ENCODE data around the gene LAT.
"Not testable (repeated sequence)": the region's sequence is repeated elsewhere in the genome, so short reads cannot be mapped to it uniquely, and the experiment has no call there.

The LAT gene

GRCh38 chr16:28984619-28985135 lies at the start of gene LAT:
Gene LAT, plus strand, starts transcription at chr16:28985052. Its CDS starts 366 bp downstream, at chr16:28985418.
- DNase-seq, result no peak

GRCh38 chr16:28935346-28935745 lies 49.5 kb upstream of the LAT start:
- DNase-seq, result no peak

DNA sequence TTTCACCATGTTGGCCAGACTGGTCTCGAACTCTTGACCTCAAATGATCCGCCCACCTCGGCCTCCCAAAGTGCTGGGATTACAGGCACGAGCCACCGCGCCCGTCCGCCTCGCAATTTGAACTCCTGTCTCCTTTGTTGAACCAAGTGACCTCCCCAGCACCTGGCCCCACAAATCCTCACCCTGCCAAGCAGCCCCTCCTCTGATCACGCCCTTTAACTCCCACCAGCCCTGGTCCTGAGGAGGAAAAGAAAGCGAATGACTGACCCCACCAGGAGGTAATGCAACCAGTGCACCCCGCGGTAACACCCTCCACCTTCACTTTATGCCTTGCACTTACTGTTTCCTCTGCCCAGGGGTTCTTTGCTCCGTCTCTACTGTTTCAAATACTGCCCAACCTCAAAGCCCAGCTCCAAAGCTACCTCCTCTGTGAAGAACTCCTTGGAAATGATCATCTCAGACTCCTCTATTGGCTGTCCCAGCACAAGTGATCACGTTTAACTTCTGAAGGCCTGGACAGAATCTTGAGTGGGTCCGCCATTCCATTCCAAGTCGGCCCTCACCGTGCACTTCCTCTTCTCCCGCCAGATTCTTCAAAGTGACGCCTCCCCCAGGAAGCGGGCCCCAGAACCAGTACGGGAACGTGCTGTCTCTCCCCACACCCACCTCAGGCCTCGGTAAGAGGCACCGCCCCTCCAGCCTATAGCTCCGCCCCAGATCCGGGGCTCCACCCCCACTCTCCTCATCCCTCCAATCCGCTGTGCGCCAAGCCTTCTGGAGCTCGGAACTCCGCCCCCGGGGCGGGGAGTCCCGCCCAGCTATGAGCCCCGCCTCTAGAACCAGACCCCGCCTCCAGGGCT lies 48.7 kb upstream of the LAT start:
- peak in 1 of 2 experiments; percentile 31 for DNase-seq

GRCh38 chr16:28936784-28937155 lies 48.1 kb upstream of the LAT start:
- no peak for DNase-seq

DNA sequence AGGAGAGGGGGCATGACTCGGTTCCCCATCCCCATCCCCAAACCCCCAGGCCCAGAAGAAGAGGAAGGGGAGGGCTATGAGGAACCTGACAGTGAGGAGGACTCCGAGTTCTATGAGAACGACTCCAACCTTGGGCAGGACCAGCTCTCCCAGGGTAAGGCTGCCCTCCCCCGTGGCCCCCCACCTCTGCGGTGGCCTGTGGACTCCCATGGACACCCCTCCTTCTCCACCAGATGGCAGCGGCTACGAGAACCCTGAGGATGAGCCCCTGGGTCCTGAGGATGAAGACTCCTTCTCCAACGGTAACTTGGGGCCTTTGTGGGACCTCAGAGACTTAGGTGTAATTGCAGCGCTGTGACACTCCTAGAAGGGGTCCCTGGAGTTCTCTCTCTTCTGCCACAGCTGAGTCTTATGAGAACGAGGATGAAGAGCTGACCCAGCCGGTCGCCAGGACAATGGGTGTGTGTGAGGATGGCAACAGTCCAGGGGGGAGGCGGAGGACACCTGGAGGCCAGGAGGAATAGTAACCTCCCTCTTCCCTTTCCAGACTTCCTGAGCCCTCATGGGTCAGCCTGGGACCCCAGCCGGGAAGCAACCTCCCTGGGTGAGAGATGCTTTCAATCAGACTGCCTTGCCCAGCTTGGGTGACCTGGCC lies 47.5 kb upstream of the LAT start:
- no peak for DNase-seq

DNA sequence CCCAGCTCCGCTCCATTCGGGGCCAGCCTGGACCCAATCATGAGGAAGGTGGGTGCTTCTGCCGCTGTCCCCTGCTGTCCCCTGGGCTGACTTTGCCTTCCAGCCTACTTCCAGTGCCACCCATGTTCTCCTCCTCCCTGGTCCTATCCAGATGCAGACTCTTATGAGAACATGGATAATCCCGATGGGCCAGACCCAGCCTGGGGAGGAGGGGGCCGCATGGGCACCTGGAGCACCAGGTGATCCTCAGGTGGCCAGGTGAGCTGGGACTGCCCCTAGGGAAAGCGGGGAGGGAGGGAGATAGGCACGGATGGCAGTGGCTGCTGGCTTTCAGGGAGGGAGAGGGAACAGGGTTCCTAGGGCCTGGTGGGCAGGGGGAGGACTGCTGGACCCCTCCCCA lies 46.1 kb upstream of the LAT start:
- DNase-seq, result no peak

DNA sequence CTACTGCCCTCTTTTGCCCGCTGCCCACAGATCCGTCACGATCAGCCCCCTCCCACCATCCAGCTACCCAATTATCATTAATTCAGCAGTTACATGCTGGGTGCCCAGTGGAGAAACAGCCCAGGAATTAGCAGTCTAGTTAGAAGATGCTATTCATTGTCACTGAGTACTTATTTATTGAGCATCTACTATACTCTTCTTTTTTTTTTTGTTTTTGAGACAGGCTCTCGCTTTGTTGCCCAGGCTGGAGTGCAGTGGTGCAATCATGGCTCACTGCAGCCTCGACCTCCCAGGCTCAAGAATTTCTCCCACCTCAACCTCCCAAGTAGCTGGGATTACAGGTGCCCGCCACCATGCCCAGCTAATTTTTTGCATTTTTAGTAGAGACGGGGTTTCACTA lies 45.0 kb upstream of the LAT start:
- DNase-seq, result not testable (repeated sequence)

GRCh38 chr16:28943281-28943680 lies 41.6 kb upstream of the LAT start:
- no peak for DNase-seq

GRCh38 chr16:28946681-28947080 lies 38.2 kb upstream of the LAT start:
- DNase-seq, result no peak

DNA sequence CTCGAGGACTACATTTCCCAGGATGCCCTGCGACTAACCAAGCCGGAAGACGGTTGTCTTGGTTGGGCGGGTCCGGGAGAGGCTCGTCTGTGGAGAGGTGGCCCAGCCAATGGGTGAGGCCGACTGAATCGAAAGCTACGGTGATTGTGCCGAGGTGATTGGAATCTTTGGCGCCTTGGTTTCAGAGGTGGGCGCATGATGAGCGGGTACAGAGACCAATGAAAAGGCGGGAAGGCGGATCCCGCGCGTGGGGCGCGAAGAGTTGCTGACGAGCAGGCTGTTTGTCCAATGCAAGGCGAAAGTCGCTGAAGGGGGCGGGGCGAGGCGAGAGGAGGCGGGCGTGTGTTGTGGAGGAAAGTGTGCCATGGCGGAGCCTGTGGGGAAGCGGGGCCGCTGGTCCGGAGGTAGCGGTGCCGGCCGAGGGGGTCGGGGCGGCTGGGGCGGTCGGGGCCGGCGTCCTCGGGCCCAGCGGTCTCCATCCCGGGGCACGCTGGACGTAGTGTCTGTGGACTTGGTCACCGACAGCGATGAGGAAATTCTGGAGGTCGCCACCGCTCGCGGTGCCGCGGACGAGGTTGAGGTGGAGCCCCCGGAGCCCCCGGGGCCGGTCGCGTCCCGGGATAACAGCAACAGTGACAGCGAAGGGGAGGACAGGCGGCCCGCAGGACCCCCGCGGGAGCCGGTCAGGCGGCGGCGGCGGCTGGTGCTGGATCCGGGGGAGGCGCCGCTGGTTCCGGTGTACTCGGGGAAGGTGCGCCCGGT lies 34.0 kb upstream of the LAT start, which contains the start of gene NFATC2IP:
NFATC2IP (plus strand) TSS at position 290 of the 762 bp plus-strand sequence; CDS start at position 365, 75 bp downstream.
- peak; percentile 96 to 98 for DNase-seq

GRCh38 chr16:28951410-28951943 lies 33.4 kb upstream of the LAT start:
- no peak for DNase-seq

GRCh38 chr16:28958216-28958615 lies 26.6 kb upstream of the LAT start:
- DNase-seq, result no peak

DNA sequence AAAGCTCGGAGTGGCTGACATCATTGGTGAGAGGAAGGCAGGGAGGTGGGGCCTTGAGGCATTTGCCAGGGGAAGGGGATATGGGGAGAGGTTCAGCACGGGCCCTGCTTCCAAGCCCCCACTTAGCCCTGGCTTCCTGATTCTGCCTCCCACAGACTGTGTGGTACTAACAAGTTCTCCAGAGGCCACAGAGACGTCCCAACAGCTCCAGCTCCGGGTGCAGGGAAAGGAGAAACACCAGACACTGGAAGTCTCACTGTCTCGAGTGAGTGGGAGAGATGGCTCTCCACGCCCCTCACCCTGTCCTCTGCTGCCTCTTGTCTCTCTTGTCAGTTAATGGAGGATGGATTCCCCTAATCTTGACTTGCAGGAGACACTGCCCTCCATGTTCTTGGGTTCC lies 26.0 kb upstream of the LAT start:
- DNase-seq, result no peak

DNA sequence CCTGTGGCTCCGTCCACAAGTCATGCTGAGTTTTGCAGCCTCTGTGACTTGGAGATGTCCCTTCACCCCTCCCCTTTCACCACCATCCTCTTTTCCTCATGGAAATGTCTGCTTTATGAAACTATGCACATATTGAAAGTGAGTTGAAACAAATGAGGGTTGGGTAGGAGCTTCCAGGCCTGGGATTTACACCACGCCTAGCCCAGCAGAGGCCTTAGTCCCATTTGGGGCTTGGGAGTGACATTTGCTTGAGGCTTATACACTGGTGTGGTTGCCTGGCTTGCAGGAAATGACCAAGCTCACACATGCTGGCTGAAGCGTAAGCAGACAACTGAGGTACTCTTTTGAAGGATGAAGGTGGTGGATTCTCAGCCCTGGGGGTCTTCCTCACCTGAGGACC lies 20.8 kb upstream of the LAT start:
- DNase-seq, result no peak

DNA sequence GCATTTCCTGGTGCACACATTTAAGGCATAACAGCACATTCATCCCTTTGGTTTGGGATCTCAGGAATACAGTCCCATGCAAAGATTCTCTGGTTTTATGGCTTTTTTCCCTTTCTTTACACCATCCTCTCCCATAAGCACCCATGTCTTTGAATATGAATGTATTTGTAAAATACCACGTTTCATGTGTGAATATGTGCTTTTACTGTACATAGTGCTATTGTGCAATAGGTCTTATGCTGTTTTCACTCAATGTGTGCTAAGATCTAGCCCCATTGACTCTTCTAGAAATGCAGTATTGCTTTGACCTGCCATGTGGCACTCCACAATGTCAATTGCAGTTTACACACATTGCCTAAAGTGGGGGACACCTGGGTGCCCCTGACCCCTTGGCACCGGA lies 20.4 kb upstream of the LAT start:
- no peak for DNase-seq

DNA sequence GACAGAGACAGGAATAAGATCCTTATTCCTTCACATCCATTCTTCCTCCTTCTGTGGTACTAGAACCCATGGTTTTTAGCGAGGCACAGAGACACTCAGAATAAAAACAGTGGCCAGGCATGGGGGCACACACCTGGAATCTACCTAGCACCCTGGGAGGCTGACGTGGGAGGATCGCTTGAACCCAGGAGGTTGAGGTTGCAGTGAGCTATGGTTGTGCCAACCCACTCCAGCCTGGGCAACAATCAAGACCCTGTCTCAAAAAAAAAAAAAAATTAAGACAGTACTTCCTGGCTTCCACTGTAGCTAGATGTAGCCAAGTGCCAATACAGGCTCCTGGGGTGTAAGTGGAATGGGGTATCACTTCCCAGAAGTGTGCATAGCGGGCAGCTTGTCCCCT lies 17.7 kb upstream of the LAT start:
- DNase-seq, result no peak

DNA sequence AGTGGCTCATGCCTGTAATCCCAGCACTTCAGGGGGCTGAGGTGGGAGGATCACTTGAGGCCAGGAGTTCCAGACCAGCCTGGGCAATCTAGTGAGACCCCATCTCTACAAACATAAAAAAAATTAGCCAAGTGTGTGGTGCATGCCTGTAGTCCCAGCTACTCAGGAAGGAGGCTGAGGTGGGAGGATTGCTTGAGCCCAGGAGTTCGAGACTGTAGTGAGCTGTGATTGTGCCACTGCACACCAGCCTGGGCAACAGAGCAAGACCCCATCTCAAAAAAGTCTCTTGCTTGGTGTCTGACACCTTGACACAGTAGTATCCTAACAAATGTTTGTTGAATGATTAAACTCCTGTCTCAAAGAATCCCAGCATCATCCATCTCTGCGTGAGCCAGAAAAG lies 15.2 kb upstream of the LAT start:
- DNase-seq, result not testable (repeated sequence)

- DNase-seq, result peak; percentile 45 to 47
Measured at GRCh38 chr16:28974007-28974436, 10.8 kb upstream of the LAT start.

GRCh38 chr16:28974437-28975157 lies 10.3 kb upstream of the LAT start, which contains the start of gene SPNS1:
Gene SPNS1, plus strand, starts transcription at chr16:28974778. Its CDS starts 374 bp downstream, at chr16:28975152.
- DNase-seq, result peak; percentile 86 to 90

DNA sequence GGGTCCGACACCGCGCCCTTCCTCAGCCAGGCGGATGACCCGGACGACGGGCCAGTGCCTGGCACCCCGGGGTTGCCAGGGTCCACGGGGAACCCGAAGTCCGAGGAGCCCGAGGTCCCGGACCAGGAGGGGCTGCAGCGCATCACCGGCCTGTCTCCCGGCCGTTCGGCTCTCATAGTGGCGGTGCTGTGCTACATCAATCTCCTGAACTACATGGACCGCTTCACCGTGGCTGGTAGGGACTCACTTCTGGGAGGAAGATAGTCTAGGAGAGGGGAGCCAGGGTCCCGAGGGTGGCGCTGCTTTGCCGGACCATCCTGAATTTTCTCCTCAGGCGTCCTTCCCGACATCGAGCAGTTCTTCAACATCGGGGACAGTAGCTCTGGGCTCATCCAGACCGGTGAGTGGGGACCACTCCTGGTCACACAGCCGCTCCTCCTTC lies 9.7 kb upstream of the LAT start:
- no peak for DNase-seq

- peak in 1 of 2 experiments; percentile 4 for DNase-seq
Measured at GRCh38 chr16:28977703-28978662, 6.9 kb upstream of the LAT start.

All from NCI-H2081 (cell line).